ENCODE results near the gene CTNND2.

CTNND2 gene

DNA sequence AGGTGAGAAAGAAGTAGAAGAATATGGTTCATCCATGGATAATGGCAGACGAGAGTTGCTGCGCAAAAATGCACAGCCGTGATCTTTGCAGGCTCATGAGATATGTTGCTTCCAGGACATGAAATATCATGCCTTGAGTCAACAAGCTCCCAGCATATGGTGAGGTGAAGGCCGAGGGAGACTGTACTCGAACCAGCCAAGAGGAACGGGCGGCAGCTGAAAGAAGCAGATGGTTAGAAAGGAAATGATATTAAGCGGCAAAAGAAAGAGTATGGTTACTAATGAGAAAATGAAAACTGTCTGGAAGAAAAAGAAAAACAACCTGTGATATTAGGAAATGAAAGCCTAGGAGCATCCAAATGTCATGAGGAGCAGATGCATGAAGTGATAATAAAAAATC lies 798.5 kb downstream of the CTNND2 start:
- TF ChIP-seq, protein P1, sequence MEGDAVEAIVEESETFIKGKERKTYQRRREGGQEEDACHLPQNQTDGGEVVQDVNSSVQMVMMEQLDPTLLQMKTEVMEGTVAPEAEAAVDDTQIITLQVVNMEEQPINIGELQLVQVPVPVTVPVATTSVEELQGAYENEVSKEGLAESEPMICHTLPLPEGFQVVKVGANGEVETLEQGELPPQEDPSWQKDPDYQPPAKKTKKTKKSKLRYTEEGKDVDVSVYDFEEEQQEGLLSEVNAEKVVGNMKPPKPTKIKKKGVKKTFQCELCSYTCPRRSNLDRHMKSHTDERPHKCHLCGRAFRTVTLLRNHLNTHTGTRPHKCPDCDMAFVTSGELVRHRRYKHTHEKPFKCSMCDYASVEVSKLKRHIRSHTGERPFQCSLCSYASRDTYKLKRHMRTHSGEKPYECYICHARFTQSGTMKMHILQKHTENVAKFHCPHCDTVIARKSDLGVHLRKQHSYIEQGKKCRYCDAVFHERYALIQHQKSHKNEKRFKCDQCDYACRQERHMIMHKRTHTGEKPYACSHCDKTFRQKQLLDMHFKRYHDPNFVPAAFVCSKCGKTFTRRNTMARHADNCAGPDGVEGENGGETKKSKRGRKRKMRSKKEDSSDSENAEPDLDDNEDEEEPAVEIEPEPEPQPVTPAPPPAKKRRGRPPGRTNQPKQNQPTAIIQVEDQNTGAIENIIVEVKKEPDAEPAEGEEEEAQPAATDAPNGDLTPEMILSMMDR (IDR thresholded peaks at IDR 0.05) = no peak

DNA sequence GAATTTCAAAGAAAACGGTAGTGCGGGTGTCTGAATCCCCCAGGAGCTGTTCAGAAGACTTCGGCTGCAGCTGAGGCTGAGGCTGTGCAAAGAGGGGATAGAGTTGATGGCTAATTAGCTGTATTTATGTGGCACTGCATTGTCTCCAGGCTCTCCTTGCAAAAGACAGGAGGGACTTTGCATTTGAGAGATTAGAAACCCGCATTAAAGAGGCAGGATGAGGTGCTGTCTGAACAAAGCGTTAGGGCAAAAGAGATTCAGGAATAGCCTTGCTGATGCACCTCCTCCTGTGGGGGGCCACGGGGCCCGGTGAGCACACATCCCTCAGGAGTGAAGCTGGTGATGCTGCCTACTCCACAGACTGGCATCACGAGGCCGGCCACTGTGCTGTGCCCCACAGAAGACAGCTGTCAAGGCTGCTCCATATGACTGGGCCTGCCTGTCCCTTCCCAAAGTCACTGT lies 799.6 kb downstream of the CTNND2 start:
- TF ChIP-seq, protein P1 (IDR thresholded peaks at IDR 0.05) = no peak

DNA sequence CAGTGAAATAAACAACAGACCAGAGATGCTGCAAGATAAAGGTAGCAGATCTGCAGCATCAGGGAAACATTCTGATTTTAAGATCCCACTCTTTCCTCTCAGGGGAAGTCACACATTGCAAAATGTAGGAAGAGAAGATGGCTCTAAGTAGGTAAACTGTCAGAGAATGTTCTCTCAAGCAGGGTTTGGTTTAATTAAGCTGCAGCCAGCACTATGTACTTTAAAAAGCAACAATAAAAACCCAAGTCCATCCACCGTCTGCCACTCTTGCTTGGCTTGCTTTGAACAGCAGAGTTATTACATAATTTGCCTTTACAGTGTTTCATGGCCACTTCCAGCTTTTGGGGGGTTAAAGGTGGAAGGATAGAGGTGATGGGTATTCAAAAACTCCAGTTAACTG lies 800.0 kb downstream of the CTNND2 start:
- TF ChIP-seq, protein P1 (IDR thresholded peaks at IDR 0.05) = no peak

DNA sequence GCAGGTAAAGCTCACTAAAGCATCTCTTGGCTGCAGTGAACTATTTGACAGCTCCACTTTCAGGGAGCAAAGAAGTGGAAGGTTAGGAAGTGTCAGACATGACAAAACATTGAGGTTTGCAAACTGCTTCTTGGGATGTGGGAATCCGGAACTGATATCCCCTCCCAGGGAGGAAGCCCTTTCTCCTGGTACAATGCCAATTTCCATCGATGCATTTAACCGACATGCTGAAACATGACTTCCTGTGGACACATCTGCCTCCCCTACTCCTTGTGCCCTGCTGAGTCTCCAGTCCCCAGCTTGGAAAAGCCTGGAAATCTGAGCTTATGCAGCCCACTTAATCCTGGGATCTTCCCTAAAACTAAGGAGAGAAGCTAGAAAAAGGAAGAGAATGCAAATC lies 820.1 kb downstream of the CTNND2 start:
- TF ChIP-seq, protein P1 (IDR thresholded peaks at IDR 0.05) = no peak

DNA sequence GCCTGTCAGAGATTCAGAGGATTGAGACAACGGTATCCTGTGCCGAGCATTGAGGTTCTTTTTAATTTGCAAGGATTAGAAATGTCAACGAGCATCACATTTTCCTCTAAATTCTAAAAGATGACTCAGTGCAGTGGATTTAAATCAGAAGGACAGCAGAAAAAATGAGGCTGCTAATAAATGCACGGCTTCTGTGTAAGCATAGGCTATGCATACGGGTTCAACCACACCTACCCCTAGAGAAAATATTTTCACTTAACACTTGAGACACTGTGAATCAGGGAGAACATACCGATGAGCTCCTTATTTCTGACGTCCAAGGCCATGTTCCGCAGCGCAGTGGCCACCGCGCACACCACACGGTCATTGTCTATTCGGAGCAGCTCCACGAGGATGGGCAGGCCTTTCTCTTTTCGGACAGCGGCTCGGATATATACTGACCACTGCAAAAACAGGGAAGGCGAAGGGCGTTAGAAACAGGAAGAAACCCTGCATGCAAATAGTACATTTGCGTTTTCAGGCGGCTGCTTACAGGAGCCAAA lies 821.8 kb downstream of the CTNND2 start:
- TF ChIP-seq, protein P1 (IDR thresholded peaks at IDR 0.05) = no peak

DNA sequence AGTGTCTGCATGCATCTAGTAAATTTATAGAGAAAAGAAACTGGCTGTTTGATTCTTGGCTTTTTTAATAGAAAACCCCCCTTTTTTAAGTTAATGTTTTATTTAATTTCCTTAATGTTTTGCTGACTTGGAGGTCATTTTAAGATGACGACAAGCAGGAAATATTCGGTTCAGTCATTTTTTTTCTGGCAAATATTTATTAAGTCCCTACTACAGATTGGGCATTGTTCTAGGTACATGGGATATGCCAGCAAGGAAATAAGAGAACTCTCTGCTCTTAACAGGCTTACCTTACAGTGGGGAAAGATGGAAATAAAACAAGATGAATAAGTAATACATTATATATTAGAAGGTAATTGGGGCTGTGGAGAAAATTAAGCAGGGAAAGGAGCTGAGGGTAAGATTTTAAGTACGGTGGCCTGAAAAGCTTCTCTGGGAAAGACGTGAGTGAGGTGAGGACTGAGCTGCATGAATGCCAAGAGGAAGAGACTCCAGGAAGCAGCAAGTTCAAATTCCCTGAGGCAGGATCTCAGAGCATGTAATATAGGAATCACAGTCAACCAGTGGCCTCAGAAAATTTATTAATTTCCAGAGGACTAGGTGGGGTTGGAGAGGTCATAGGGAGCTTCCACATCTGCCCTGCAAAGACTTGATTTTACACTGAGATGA lies 827.2 kb downstream of the CTNND2 start:
- TF ChIP-seq, protein P1 (IDR thresholded peaks at IDR 0.05) = no peak

DNA sequence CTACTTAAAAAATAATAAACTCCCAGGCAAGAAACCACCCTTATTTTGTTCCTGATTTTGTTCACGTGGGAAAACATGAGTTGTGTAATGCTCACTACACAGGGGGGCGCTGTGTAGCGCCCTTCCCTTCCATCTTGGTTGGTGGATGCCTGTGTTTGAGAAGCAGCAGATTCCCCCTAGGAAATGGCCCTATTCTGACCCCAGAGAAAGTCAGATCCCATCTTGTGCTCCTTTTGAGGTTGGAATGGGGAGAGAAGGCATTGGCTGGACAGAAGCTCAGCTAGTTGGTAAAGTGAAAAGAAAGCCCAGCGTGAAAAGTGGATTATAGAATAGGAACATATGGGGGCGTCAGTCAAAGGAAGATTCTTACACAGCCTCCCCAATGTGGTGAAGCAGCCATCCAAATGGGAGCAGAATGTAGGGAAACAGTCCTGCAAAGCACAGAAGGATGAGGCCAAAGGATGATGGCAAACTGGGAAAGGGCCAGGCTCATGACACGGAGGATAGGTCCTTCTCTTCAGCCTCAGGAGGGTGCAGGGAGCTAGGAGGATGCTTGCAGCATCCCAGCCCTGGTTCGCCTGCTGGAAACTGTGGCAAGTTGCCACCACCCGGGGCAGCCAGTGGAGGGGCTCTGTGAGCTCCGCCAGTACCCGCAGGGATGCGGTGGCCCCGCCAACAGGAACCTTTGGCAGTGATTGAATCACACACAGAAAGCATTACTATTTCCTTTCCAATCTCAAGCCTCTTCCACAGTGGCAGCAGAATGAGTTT lies 829.0 kb downstream of the CTNND2 start:
- TF ChIP-seq, protein P1 (IDR thresholded peaks at IDR 0.05) = no peak

Measured in LNCAP (cell line).